Left hindlimb (tissue), 1 donor: ENCODE data around the gene SMC4.
"Not testable (repeated sequence)": the region's sequence is repeated elsewhere in the genome, so short reads cannot be mapped to it uniquely, and the experiment has no call there.

Experiments used
- DNase-seq: peaks from one replicate; pipeline ENCODE4 v3.0.0-alpha.2; 2018

SMC4 gene

DNA sequence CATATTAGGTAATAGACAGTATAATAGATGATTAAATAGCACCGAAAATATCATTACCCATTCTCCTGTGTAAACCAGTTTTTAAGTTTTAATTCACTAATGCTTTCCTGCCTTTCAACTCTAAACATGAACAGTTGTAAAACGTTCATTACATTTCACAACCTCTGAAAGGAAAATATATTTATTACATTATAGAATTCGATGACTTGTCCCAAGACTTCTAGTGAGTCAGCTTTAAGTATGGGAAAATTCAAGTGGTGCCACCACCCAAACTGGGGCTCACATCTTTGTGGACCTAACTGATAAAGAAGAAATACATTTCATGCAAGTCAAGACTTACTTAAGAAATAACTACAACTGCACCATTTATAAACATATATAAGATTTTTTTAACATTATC lies 48.1 kb downstream of the SMC4 start:
- DNase-seq: no peak

DNA sequence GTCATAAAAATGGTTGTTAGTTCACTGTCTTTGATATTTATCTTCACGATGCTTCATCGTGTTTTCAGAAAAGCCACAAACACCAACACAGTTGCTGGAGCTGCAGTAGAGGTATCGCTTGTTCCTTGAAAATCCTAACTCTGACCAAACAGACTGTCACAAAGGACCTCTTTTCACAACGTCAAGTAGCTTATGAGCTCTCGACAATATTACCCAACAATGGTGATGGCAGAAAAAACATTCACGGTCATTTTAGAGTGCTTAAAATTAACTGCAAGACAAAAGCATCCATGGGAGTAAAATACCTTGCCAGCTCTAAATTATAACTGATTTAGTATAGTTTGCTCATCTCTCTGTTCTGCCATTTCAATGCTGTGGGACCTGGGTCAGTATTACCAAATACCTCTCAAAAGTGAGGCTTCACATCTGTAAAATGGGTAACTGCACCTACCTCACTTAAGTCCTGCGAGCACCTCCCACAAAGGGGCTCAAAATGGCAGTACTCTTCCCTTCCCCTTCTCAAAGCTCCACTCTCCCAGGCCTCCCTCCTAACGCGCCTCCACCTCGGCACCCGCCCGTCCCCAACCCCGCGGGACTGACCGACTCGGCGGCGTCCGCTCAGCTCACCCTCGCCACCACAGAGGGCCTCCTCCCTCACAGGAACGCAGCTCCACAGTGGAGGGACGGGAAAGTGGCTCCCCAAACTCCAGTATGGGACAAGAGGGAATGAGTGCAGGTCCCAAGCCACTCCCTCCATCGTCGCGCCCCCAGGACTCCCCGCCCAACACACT lies 49.6 kb downstream of the SMC4 start:
- DNase-seq: no peak

DNA sequence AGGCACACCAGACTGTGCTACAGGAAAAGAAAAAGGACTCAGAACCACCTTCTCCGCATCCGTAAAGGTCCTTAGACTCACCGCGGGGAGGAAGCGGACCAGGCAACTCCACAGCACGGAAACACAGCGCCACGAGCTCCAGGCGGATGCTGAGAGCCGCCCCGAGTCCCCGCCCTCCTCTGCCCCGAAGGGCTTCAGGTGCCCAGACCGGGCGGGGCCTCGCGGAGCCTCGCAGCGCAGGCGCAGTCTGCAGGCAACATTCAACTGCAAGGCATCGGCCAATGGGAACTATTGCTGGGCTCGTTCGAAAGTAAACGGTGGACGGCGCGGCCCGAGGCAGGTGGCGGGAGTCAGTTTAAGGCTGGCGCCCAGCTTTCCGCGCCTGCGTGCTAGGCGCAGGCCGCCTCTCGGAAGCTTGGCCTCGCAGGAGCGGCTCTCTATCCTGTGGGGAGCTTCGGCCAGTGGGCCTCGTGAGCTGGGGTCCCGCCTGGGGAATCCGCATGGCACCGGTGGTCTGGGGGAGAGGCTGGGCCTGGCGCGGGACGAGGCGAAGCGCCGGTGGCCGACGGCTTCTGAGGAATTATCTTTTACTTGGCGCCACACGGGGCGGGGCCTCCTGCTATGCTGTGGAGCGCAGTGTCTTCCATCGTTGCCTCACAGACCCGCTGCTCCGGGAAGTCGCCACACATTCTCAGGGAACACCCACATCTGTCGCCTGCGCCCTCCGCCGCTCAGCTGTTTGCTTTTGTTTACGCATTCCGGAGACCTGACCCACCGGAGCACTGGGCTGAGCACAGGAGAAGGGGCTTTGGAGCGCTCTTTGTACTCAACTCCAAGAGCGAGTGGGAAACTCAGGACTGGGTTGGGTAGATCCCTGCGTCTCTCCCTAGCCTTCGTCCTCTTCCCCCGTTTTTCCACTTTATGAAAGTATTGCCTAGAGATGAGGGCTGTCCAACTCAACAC lies 50.5 kb downstream of the SMC4 start, which contains the start of gene TRIM59:
Gene TRIM59, minus strand, starts transcription at position 151 of the 963 bp plus-strand sequence. CDS start 10,603 bp downstream, outside the sequence.
- peak; percentile 96 for DNase-seq

DNA sequence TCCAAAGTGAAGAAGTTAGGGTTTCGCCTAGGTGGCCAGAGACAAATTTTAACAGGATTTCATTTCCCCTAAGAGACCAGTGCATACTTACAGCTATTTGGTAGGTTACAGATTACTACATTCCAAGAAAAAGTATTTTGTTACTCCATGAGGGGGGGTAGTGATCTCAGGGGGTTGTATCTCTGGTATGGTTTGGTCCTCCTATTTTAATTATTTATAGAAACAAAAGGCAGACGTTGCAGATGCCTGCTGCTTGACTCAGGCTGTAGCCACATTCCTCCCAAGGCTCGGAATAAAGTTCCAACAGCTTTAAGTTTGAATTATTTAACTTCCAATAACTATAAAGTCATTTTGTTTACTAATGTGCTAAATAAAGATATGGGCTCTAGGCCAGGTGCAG lies 51.4 kb downstream of the SMC4 start:
- DNase-seq: no peak

DNA sequence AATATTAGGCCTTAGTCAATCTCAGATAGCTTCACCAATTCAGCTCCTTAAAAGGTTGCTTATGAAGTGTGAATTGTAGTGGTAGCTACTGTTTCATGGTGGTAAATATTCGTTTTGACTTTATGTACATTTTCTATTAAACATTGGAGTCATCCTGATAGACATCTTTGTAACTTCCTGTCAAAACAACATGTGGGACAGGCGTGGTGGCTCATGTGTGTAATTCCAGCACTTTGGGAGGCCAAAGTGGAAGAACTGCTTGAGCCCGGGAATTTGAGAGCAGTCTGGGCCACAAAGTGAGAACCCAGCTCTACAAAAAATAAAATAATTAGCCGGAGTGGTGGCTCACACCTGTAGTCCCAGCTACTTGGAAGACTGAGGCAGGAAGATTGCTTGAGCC lies 52.2 kb downstream of the SMC4 start:
- DNase-seq: no peak

DNA sequence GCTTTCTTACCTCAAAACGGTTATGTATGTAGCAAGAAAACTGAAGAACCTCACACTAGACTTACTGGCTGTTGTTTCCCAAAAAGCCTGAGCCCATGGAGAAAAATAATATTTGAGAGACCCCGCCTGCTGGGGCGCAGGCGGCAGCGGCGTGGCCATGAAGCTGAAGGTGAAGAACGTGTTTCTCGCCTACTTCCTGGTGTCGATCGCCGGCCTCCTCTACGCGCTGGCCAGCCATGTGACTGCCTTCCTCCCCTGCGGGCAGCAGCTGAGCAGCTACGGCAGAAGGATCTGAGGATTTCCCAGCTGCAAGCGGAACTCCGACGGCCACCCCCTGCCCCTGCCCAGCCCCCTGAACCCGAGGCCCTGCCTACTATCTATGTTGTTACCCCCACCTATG lies 52.8 kb downstream of the SMC4 start:
- DNase-seq: not testable (repeated sequence)

DNA sequence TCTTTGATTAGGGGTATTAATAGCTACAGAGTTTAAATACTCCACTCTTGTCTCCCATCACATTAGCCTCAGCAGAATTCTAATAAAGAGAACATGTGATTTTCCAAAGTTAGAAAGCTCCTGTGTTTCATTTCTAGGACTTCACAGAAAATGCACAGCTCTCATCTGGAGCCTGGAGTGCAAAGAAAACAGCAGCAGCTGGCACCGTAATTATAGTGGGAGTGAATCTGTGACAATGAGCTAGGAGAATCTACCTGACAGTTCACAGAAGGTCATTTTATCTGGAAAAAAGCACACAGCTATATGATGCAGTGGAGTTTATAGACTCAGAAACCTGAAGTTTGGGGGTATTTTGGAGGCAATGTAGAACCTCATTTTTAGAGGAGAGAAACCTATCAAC lies 55.5 kb downstream of the SMC4 start:
- DNase-seq: no peak

DNA sequence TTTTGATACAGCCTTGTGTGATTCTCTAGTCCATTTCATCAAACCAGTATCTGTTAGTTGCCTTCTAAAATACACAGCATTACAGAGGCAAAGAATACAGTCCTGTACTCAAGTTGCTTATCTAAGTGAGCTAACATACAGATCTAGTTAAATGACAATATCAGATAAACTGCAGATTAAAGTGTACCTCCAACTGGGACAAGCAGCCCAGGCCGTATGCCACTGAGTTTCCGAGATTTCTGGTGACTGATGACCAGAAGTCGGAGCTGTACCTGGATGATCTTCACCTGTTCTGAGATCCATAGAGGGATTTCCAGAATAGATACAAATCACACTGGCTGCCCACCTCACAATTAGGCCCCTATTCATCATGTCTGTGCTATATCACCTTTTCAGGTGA lies 56.4 kb downstream of the SMC4 start:
- no peak for DNase-seq

DNA sequence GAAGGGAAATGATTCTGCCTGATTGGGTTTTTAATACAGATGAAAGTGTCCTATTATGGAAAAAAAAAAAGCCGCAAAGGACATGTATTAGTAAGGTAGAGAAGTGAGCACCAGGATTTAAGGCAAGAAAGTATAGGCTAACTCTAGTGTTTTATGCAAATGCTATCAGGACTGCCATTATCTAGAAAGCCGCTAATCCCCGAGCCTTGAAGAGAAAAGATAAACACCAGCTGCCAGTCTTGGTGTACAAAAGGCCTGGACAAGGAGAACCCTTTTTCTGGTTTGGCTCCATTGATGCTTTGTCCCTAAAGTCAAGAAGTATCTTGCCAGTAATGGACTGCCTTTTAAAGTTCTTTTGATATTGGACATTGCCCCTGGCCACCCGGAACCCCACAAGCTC lies 58.7 kb downstream of the SMC4 start:
- DNase-seq: no peak

DNA sequence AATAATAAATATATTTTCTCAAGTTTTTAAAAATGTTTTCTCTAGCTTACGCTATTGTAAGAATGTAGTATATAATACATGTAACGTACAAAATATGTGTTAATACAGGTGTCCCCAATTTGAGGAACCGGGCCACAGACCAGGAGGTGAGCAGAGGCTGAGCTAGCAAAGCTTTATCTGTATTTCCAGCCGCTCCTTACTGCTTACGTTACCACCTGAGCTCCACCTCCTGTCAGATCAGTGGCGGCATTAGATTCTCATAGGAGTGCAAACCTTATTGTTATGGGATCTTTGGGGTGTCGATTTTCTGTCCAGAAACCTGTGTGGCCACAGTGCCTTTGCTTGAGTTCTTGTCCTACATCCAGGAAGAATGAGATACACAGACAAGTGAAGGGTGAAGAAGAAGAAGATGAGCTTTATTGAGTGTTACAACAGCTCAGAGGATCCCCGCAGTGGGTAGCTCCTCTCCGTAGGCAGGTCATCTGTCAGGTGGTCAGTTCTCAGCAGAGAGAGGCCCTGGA lies 60.1 kb downstream of the SMC4 start:
- DNase-seq: no peak

DNA sequence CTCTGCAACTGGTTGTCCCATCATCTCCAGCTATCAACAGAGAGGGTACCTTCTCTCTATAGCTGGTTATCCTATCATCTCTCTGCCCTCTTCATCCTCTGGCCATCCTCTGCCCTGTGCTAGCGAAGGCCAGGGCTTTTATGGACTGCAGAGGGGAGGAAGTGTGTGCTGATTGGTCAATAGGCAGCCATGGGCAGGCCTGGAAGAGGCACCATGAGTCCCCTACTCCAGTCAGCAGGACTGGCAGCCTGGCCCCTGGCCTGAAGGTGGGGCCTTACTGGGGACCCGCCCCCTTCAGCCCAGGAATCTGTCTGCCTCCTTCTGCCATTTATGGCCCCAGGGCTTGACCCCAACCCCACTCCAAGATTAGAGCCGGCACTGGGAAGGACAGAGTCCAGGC lies 60.6 kb downstream of the SMC4 start:
- DNase-seq: no peak

DNA sequence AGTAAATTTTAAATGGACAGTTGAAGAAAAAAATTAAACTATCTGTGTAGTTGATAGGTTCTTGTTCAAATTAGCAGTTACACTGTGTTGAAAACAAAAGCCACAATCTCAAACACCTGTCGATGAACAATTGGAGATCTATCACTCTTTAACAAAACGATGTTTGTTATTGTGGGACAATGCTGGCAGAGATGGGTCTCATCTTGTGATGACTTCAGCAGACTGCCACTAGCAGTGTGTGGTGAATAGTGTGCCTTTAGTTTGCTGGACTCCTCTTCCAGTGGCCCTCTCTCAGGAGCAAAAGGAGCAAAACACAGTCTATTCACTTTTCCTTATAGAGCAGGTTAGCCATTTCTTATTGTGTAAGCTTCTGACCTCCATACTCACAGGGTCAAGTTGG lies 64.9 kb downstream of the SMC4 start:
- DNase-seq: no peak

DNA sequence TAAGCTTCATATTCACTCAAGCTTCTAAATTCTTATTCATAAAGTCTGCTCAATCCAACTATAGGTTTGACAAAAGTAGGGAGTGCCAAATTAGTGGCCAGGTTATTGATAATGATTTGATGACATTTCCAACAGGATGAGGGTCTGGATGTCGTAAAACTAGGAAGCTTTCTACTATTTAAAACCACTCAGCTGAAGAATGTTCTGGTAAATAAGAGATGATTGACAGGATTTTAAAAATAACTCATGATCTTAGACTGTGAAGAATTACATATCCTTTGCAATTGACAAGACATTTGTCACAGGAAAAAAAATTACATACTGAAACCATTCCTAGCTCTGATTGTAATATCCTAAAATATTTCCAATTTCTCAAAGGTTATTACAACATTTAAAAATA lies 65.5 kb downstream of the SMC4 start:
- DNase-seq: no peak

DNA sequence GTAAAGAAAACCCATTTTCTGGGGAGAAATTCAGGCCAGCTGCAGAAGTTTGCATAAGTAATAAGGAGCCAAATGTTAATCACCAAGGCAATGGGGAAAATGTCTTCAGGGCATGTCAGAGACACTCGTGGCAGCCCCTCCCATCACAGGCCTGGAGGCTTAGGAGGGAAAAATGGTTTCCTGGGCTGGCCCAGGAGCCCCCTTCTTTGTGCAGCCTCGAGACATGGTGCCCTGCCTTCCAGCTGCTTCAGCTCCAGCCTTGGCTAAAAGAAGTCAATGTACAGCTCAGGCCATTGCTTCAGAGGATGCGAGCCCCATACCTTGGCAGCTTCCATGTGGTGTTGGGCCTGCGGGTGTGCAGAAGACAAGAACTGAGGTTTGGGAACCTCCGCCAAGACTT lies 70.7 kb downstream of the SMC4 start:
- DNase-seq: no peak

DNA sequence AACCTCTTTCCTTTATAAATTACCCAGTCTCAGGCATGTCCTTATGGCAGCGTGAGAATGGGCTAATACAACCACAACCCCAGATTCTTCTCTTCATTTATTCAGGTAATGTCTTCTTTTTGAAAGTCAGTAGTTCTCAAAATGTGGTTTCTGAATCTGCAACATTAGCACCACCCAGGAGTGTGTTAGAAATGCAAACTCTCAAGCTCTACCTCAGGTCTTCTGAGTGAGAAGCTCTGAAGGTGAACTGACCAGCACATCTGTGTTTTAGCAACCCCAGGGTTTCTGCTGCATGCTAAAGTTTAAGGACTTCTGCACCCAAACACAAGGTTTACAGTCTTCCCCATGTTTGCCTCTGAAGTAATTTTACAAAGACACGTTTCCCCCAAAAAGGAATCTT lies 72.4 kb downstream of the SMC4 start:
- DNase-seq: no peak

DNA sequence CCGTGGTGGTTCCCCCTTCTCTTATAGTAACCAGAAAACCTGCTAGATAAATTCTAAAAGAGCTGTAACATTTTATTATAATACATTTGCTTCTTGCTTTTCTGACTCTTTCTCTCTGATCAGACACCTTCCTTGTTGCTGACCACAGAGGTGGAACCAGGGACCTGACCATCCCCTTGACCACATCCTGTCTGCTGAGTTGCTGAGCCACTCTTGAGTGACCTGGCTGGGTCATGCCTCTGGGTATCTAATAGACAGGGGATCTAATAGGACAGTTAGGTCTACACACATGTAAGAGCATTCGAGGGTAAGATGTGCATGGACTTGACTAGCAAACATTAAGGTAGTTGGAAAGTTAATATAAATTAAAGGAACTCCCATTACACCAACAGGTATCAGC lies 72.9 kb downstream of the SMC4 start:
- no peak for DNase-seq

DNA sequence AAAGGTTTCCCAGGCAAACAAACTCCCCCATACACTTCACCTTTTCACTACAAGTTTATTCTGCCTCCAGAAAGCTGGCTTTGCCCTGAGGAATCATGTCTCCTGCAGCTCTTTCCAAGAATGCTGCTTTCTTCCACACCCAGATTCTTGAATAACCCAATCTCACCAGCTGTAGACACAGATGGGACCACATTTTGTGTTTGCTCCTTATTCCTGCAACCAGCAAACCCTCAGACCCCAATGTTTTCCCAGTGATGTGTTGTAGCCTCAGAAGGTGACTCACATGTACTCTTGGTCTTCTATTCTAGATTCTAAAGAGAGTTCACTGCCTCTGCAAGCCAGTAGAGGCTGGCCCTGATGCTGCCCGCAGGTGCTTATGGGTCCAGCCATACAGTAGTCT lies 73.8 kb downstream of the SMC4 start:
- DNase-seq: no peak

DNA sequence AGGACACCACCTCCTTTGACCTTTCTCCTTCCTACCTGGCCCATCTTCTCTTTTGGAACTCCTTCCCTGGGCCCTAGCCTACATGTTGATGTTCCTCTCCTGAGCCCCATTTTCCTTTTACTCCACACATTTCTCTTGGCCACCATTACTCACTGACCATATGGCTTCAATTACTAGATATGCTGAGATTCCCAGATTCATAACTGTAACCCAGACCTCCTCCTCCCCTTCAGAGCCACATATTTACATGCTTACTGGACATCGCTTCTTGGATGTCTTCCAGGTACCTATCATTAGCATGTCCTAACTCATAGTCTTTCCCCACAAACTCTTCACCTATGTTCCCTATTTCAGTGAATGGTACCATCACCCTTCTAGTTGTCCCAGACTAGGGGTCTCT lies 74.5 kb downstream of the SMC4 start:
- DNase-seq: no peak

DNA sequence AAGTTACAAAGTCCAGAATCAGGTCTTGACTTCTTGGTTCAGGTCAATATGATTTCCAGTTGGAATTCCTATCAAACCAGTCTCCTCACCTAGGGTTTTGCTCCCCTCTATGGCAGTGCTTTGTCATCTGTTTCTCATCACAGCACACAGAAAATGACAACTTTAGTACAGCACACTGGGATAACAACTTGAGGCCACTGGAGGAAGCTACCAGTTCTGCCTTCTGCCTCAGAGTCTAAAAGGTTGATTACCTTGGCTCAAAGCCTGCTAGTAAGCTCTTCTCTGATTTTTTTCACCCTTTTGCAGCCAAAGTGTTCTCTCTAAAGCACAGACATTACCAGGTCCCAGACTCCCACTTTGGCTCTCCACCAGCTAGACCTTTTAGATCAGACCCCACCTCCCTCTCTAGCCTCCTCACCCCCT lies 75.0 kb downstream of the SMC4 start:
- DNase-seq: no peak

DNA sequence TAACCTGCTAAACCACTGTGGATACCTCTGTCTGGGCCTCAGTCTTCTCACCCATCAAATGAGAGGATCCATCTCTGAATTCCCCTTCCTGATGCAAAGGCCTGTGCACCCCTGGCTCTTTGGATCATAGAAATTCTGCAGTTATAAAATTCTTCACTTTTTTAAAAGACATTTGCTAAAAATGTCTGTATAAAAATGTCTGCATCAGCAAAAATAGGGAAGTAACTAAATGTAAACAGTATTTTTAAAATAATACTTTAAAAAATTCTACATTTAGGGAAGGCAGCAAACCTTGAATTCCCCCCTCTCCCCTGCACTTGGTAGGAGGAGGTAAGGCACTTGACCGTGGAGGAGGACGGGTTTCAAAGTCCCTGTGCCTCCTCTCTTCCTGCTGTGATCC lies 75.7 kb downstream of the SMC4 start:
- no peak for DNase-seq

DNA sequence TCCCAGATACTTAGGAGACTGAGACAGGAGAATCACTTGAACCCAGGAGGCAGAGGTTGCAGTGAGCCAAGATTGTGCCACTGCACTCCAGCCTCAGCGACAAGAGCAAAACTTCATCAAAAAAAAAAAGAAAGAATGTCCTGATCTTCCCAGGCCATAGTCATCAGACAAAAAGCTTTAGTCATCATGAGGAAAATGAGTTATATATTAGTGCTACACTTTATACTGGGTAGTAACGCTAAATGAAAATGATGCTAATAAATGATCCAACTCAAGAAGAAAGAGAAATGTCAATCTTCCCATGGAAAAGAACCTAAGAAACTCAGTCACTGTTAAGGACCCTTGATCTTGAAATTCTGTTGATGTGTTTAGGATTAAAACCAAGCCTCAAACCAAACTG lies 76.4 kb downstream of the SMC4 start:
- DNase-seq: no peak

DNA sequence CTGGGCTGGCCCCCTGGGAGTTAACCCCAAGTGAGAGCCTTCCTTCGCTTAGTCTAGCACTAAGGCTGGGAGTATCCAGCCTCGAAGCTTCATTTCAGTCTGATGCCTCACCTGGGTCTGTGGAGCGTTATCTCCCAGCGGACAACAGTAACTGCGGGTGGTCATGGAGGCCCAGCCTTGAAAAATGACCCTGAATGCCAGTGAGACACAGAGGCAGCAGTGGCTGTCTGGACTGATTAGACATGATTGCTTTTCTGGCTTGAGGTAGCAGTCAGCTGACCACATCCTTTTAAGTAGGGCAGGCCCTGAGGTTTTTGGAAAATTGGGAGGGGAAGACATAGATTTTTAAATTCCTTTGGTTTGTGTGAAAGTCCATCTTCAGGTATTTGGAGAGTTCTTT lies 78.3 kb downstream of the SMC4 start:
- no peak for DNase-seq

DNA sequence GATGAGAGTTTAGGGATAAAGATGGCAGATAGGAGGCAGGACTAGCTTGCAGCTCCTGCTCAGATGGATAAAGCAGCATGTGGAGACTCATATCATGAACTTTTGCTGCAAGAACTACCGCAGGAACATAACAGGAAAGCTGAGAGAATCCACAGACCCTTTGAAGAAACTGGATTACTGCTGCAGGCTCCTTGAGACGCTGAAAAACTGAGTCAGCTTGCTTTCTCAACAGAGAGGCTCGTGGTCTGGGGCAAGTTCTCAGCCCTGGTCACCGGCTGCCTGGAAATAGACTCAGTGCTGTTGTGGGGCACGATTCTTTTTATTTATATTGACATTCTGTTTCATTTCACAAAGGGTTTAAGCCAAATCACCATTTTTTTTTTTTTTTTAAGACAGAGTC lies 78.9 kb downstream of the SMC4 start:
- DNase-seq: no peak

DNA sequence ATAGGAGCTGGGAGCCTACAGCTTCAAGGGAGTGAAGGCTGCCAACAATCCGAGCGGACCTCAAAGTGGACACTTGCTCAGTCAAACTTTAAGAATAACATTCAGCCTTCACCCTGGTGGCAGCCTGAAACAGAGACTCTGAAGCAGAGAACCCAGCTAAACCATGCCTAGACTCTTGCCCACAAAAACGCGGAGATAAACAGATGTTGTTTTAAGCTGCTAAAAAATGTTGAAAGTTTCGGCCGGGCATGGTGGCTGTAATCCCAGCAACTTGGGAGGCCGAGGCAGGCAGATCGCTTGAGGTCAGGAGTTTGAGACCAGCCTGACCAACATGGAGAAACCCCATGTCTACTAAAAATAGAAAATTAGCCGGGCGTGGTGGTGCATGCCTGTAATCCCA lies 79.9 kb downstream of the SMC4 start:
- DNase-seq: no peak
